RCC 7860 (cell line): Measurements from ENCODE around the gene MERTK.
"Not testable (repeated sequence)": the region's sequence is repeated elsewhere in the genome, so short reads cannot be mapped to it uniquely, and the experiment has no call there.

ENCODE experiments used
- DNase-seq: peaks from one replicate; pipeline ENCODE4 v3.0.0-alpha.2; 2015; ENCODE audit warnings: low spot score
- FAIRE-seq: peaks from 2 replicates; lab custom pipeline; 2012; peaks lifted over from hg19 to GRCh38; lab: Jason Lieb, UNC

MERTK gene

GRCh38 chr2:111897924-111898702 lies at the start of gene MERTK:
TSS of gene MERTK (plus strand) at chr2:111898607. CDS start at chr2:111898736, 129 bp downstream.
- DNase-seq: peak; percentile 45
- FAIRE-seq: no peak

- DNase-seq: not testable (repeated sequence)
- FAIRE-seq: peak; percentile 52
Observed at GRCh38 chr2:111850646-111851045, 47.8 kb upstream of the MERTK start.

- not testable (repeated sequence) for DNase-seq, FAIRE-seq
Observed at GRCh38 chr2:111852544-111852943, 45.9 kb upstream of the MERTK start.

- FAIRE-seq (peak; percentile 86), DNase-seq (peak; percentile 20)
Observed at GRCh38 chr2:111860005-111860404, 38.4 kb upstream of the MERTK start.

- not testable (repeated sequence) for FAIRE-seq, DNase-seq
Observed at GRCh38 chr2:111865124-111865523, 33.3 kb upstream of the MERTK start.

- FAIRE-seq: not testable (repeated sequence)
Observed at GRCh38 chr2:111872806-111873205, 25.6 kb upstream of the MERTK start.

GRCh38 chr2:111883661-111884591 lies 14.5 kb upstream of the MERTK start, which contains the start of gene ANAPC1:
TSS of gene ANAPC1 (minus strand) at chr2:111884193. CDS start at chr2:111880825, 3,368 bp downstream.
- FAIRE-seq (no peak), DNase-seq (peak; percentile 65)

More at GRCh38 chr2:111872806-111873205, 25.6 kb upstream of the MERTK start:
- not testable (repeated sequence) for DNase-seq

GRCh38 chr2:111884592-111884964 lies 13.8 kb upstream of the MERTK start:
- FAIRE-seq: no peak

GRCh38 chr2:111896024-111896423 lies 2.4 kb upstream of the MERTK start:
- FAIRE-seq (no peak), DNase-seq (no peak)

More at GRCh38 chr2:111884592-111884964, 13.8 kb upstream of the MERTK start:
- DNase-seq: no peak

- no peak for DNase-seq
- no peak for FAIRE-seq
Observed at GRCh38 chr2:111896576-111896975, 1.8 kb upstream of the MERTK start.

- DNase-seq (no peak), FAIRE-seq (no peak)
Observed at GRCh38 chr2:111897630-111897923, 830 bp upstream of the MERTK start.

GRCh38 chr2:111898703-111899514 lies 502 bp downstream of the MERTK start:
- no peak for FAIRE-seq

GRCh38 chr2:111900859-111901258 lies 2.5 kb downstream of the MERTK start:
- DNase-seq (no peak), FAIRE-seq (no peak)

More at GRCh38 chr2:111898703-111899514, 502 bp downstream of the MERTK start:
- no peak for DNase-seq

GRCh38 chr2:111903516-111903915 lies 5.1 kb downstream of the MERTK start:
- DNase-seq (no peak), FAIRE-seq (no peak)

- FAIRE-seq (no peak), DNase-seq (no peak)
Observed at GRCh38 chr2:111903930-111904439, 5.6 kb downstream of the MERTK start.

GRCh38 chr2:111904726-111905474 lies 6.5 kb downstream of the MERTK start:
- DNase-seq (no peak), FAIRE-seq (no peak)

- FAIRE-seq, DNase-seq: not testable (repeated sequence)
Observed at GRCh38 chr2:111905475-111905869, 7.1 kb downstream of the MERTK start.

GRCh38 chr2:111905990-111906735 lies 7.8 kb downstream of the MERTK start:
- DNase-seq (no peak), FAIRE-seq (no peak)

GRCh38 chr2:111908578-111908977 lies 10.2 kb downstream of the MERTK start:
- DNase-seq (no peak), FAIRE-seq (no peak)
